C4-2B (cell line): Measurements from ENCODE around the gene GALNTL6.

Experiments used
- CTCF ChIP-seq: fragments of 450-650 bp; conservative IDR thresholded peaks from 2 replicates; pipeline ENCODE4 v1.5.1; 2017; ENCODE audit warnings: mild to moderate bottlenecking
- ZFX ChIP-seq: fragments of 450-650 bp; IDR thresholded peaks from 2 replicates; pipeline ENCODE4 v1.6.1; 2017

GRCh38 chr4:171929907-171930306 is 116.7 kb downstream of the GALNTL6 start:
- TF ChIP-seq CTCF (no peak), ZFX (no peak)
